WTC11 (cell line): ENCODE measurements around the gene SREBF1. TPM values are rescaled to one million over a fixed set of nuclear protein-coding genes. Genes with fewer than 3 reads are reported as not detected.
A peak's percentile ranks its signal among the peaks of the same experiment; 100 is the strongest.

Experiments used
- ATAC-seq: fragments of 200-7000 bp; cut with Tn5 transposase; 2 replicates; pipeline ENCODE4 v1.10.0; 2021; ENCODE audit warnings: mild to moderate bottlenecking, moderate library complexity
- CTCF ChIA-PET: fragments of 300-600 bp; sonication (Branson Sonifier 250); formaldehyde crosslinking; loops from one replicate; lab custom pipeline; 2021; ENCODE audit warnings: antibody characterized with exemption; lab: Charles Lee
- POLR2A ChIA-PET: fragments of 350-600 bp; sonication (Branson Sonifier 250); formaldehyde crosslinking; loops from one replicate; lab custom pipeline; 2021; ENCODE audit warnings: antibody characterized with exemption; lab: Charles Lee
- DNase-seq: peaks from one replicate; pipeline ENCODE4 v3.0.0; 2021; ENCODE audit warnings: low spot score
- H3K27ac Mint-ChIP-seq: 2 replicates; pipeline ENCODE4 v1.8.0; 2021; ENCODE audit warnings: mixed read lengths
- H3K27me3 Mint-ChIP-seq: 2 replicates; pipeline ENCODE4 v1.8.0; 2021; ENCODE audit warnings: low read depth, mild to moderate bottlenecking, moderate library complexity, mixed read lengths
- H3K36me3 Mint-ChIP-seq: 2 replicates; pipeline ENCODE4 v1.8.0; 2021; ENCODE audit warnings: mixed read lengths
- H3K4me1 Mint-ChIP-seq: 2 replicates; pipeline ENCODE4 v1.8.0; 2022; ENCODE audit warnings: mixed read lengths
- H3K4me3 Mint-ChIP-seq: 2 replicates; pipeline ENCODE4 v1.8.0; 2021; ENCODE audit warnings: mild to moderate bottlenecking, moderate library complexity, mixed read lengths
- H3K9me3 Mint-ChIP-seq: 2 replicates; pipeline ENCODE4 v1.8.0; 2021; ENCODE audit warnings: mixed read lengths
- AR ChIP-seq: fragments of 250-450 bp; sonication (Bioruptor Pico); IDR thresholded peaks from 2 replicates; pipeline ENCODE4 v1.9.0; 2021; ENCODE audit warnings: mild to moderate bottlenecking
- CDX4 ChIP-seq: fragments of 250-450 bp; sonication (Bioruptor Pico); IDR thresholded peaks from 2 replicates; pipeline ENCODE4 v1.9.0; 2021; ENCODE audit warnings: moderate library complexity, mild to moderate bottlenecking, inconsistent platforms, borderline replicate concordance
- CREM ChIP-seq: sonication (generic); formaldehyde crosslinking; IDR thresholded peaks from 2 replicates; pipeline ENCODE4 v1.8.1; 2022; ENCODE audit warnings: mild to moderate bottlenecking, missing genetic modification reagents, moderate library complexity
- FOXP1 ChIP-seq: sonication (generic); formaldehyde crosslinking; IDR thresholded peaks from 2 replicates; pipeline ENCODE4 v1.8.0; 2022; ENCODE audit warnings: missing genetic modification reagents, mild to moderate bottlenecking, moderate library complexity, borderline replicate concordance
- GABPB1 ChIP-seq: sonication (generic); formaldehyde crosslinking; IDR thresholded peaks from 2 replicates; pipeline ENCODE4 v1.8.1; 2023; ENCODE audit warnings: mild to moderate bottlenecking, missing genetic modification reagents
- GRHL2 ChIP-seq: fragments of 250-450 bp; sonication (Bioruptor Pico); IDR thresholded peaks from 2 replicates; pipeline ENCODE4 v1.8.0; 2022; ENCODE audit warnings: mild to moderate bottlenecking, moderate library complexity; ENCODE audit not compliant: insufficient replicate concordance, severe bottlenecking
- JUN ChIP-seq: sonication (generic); formaldehyde crosslinking; IDR thresholded peaks from 2 replicates; pipeline ENCODE4 v1.8.0; 2023; ENCODE audit warnings: mild to moderate bottlenecking, missing genetic modification reagents
- KAT7 ChIP-seq: sonication (generic); formaldehyde crosslinking; IDR thresholded peaks from 2 replicates; pipeline ENCODE4 v1.8.1; 2023; ENCODE audit warnings: missing genetic modification reagents, mild to moderate bottlenecking, borderline replicate concordance
- MAX ChIP-seq: sonication (generic); formaldehyde crosslinking; IDR thresholded peaks from 2 replicates; pipeline ENCODE4 v1.8.0; 2022; ENCODE audit warnings: mild to moderate bottlenecking, missing genetic modification reagents
- MLX ChIP-seq: sonication (generic); formaldehyde crosslinking; IDR thresholded peaks from 2 replicates; pipeline ENCODE4 v1.8.1; 2023; ENCODE audit warnings: mild to moderate bottlenecking, missing genetic modification reagents, moderate library complexity
- MXD4 ChIP-seq: fragments of 250-450 bp; sonication (Bioruptor Pico); IDR thresholded peaks from 2 replicates; pipeline ENCODE4 v1.8.0; 2021; ENCODE audit warnings: mild to moderate bottlenecking, moderate library complexity, borderline replicate concordance
- NFYB ChIP-seq: sonication (generic); formaldehyde crosslinking; conservative IDR thresholded peaks from 2 replicates; pipeline ENCODE4 v1.8.0; 2022; ENCODE audit warnings: low read depth, missing genetic modification reagents
- NR3C1 ChIP-seq: sonication (generic); formaldehyde crosslinking; conservative IDR thresholded peaks from 2 replicates; pipeline ENCODE4 v1.8.1; 2023; ENCODE audit warnings: low read depth, mild to moderate bottlenecking, missing genetic modification reagents
- OVOL2 ChIP-seq: fragments of 250-450 bp; sonication (Bioruptor Pico); IDR thresholded peaks from 2 replicates; pipeline ENCODE4 v1.9.0; 2021; ENCODE audit warnings: mild to moderate bottlenecking, borderline replicate concordance
- RELA ChIP-seq: sonication (generic); formaldehyde crosslinking; IDR thresholded peaks from 2 replicates; pipeline ENCODE4 v1.8.1; 2022; ENCODE audit warnings: missing genetic modification reagents, mild to moderate bottlenecking, borderline replicate concordance
- SMAD4 ChIP-seq: sonication (generic); formaldehyde crosslinking; IDR thresholded peaks from 2 replicates; pipeline ENCODE4 v1.8.0; 2022; ENCODE audit warnings: mild to moderate bottlenecking, missing genetic modification reagents
- SP1 ChIP-seq: sonication (generic); formaldehyde crosslinking; conservative IDR thresholded peaks from 2 replicates; pipeline ENCODE4 v1.8.1; 2022; ENCODE audit warnings: missing genetic modification reagents
- TCF7 ChIP-seq: sonication (generic); formaldehyde crosslinking; IDR thresholded peaks from 2 replicates; pipeline ENCODE4 v1.8.0; 2022; ENCODE audit warnings: mild to moderate bottlenecking, low read depth, missing genetic modification reagents, moderate library complexity
- TEAD1 ChIP-seq: sonication (generic); formaldehyde crosslinking; IDR thresholded peaks from 2 replicates; pipeline ENCODE4 v1.8.0; 2022; ENCODE audit warnings: mild to moderate bottlenecking, missing genetic modification reagents
- TEAD4 ChIP-seq: sonication (generic); formaldehyde crosslinking; IDR thresholded peaks from 2 replicates; pipeline ENCODE4 v1.8.0; 2022; ENCODE audit warnings: mild to moderate bottlenecking, missing genetic modification reagents
- ZMAT4 ChIP-seq: fragments of 250-450 bp; sonication (Bioruptor Pico); IDR thresholded peaks from 2 replicates; pipeline ENCODE4 v1.9.0; 2021; ENCODE audit warnings: mild to moderate bottlenecking
- ZNF138 ChIP-seq: sonication (generic); formaldehyde crosslinking; conservative IDR thresholded peaks from 2 replicates; pipeline ENCODE4 v1.8.1; 2022; ENCODE audit warnings: mild to moderate bottlenecking, moderate library complexity, missing genetic modification reagents
- ZNF317 ChIP-seq: sonication (generic); formaldehyde crosslinking; IDR thresholded peaks from 2 replicates; pipeline ENCODE4 v1.8.1; 2023; ENCODE audit warnings: low read depth, mild to moderate bottlenecking, moderate library complexity, missing genetic modification reagents, borderline replicate concordance
- total RNA-seq: library from RNA; stranded (reverse); gene quantifications from 3 replicates; pipeline ENCODE4 v1.2.3, GENCODE V29; 2021
- TF ChIP-seq, protein P1 (sequence below): sonication (generic); formaldehyde crosslinking; IDR thresholded peaks from 2 replicates; pipeline ENCODE4 v1.8.1; 2023; ENCODE audit warnings: mild to moderate bottlenecking, missing genetic modification reagents
- TF ChIP-seq, protein P2 (sequence below): sonication (generic); formaldehyde crosslinking; IDR thresholded peaks from 2 replicates; pipeline ENCODE4 v1.8.1; 2022; ENCODE audit warnings: low read depth, mild to moderate bottlenecking, moderate library complexity, missing genetic modification reagents, borderline replicate concordance
- TF ChIP-seq, protein P3 (sequence below): sonication (generic); formaldehyde crosslinking; IDR thresholded peaks from 2 replicates; pipeline ENCODE4 v1.8.1; 2022; ENCODE audit warnings: low read depth, missing genetic modification reagents, borderline replicate concordance

SREBF1 gene
- total RNA-seq, 1 experiment from 2014 or later = 93.7 TPM

GRCh38 chr17:17812211-17813054 is 24.4 kb downstream of the SREBF1 start:
- Mint-ChIP-seq H3K27me3 (peaks cover 16% of the 10 kb centered on the region), H3K36me3 (peaks cover 20% of the 10 kb centered on the region), H3K9me3 (no peaks in the 10 kb centered on the region), H3K27ac (peak overlapping the region; percentile 94; the same call in 1 of the 2 replicates), H3K4me1 (peaks cover 22% of the 10 kb centered on the region), H3K4me3 (peak overlapping the region; percentile 33)
- ChIA-PET POLR2A (interaction anchor here (0.7 to 3.6 kb wide), 8 partner anchors 12 to 824 kb away, joined by 3 to 34 read pairs (median 5); partner anchors contain the start of gene SREBF1), CTCF (interaction anchor here (0.5 to 4.7 kb wide), 53 partner anchors 8 to 208 kb away, joined by 3 to 60 read pairs (median 5); partner anchors contain the start of genes DRC3, SREBF1 and TOM1L2)
- peak; percentile 29 for ATAC-seq
- peak; percentile 93 for DNase-seq
- TF ChIP-seq AR (CRISPR knock-in tag) (no peak), MXD4 (CRISPR knock-in tag) (no peak), NR3C1 (CRISPR knock-in tag) (no peak), NFYB (CRISPR knock-in tag) (peak; percentile 26; the same call in 1 of the 2 replicates), OVOL2 (CRISPR knock-in tag) (no peak), MLX (no peak), CDX4 (CRISPR knock-in tag) (no peak), JUN (CRISPR knock-in tag) (no peak), MAX (CRISPR knock-in tag) (peak; percentile 74; the same call in 1 of the 2 replicates), GABPB1 (CRISPR knock-in tag) (no peak), SMAD4 (CRISPR knock-in tag) (no peak), GRHL2 (CRISPR knock-in tag) (no peak), KAT7 (CRISPR knock-in tag) (no peak), ZNF138 (CRISPR knock-in tag) (no peak), TCF7 (CRISPR knock-in tag) (no peak), RELA (CRISPR knock-in tag) (no peak), SP1 (CRISPR knock-in tag) (0 out of 2 replicates have a peak, but pooled peaks have one; percentile 24), ZMAT4 (no peak), TEAD1 (CRISPR knock-in tag) (0 out of 2 replicates have a peak, but pooled peaks have one; percentile 33), FOXP1 (CRISPR knock-in tag) (peak; percentile 71; the same call in 1 of the 2 replicates), CREM (CRISPR knock-in tag) (no peak), TEAD4 (no peak), ZNF317 (no peak)
- TF ChIP-seq, protein P1, sequence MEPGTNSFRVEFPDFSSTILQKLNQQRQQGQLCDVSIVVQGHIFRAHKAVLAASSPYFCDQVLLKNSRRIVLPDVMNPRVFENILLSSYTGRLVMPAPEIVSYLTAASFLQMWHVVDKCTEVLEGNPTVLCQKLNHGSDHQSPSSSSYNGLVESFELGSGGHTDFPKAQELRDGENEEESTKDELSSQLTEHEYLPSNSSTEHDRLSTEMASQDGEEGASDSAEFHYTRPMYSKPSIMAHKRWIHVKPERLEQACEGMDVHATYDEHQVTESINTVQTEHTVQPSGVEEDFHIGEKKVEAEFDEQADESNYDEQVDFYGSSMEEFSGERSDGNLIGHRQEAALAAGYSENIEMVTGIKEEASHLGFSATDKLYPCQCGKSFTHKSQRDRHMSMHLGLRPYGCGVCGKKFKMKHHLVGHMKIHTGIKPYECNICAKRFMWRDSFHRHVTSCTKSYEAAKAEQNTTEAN (CRISPR knock-in tag) = peak; percentile 54; the same call in 1 of the 2 replicates
- TF ChIP-seq, protein P2, sequence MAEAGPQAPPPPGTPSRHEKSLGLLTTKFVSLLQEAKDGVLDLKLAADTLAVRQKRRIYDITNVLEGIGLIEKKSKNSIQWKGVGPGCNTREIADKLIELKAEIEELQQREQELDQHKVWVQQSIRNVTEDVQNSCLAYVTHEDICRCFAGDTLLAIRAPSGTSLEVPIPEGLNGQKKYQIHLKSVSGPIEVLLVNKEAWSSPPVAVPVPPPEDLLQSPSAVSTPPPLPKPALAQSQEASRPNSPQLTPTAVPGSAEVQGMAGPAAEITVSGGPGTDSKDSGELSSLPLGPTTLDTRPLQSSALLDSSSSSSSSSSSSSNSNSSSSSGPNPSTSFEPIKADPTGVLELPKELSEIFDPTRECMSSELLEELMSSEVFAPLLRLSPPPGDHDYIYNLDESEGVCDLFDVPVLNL (CRISPR knock-in tag) = 0 out of 2 replicates have a peak, but pooled peaks have one; percentile 44
- TF ChIP-seq, protein P3, sequence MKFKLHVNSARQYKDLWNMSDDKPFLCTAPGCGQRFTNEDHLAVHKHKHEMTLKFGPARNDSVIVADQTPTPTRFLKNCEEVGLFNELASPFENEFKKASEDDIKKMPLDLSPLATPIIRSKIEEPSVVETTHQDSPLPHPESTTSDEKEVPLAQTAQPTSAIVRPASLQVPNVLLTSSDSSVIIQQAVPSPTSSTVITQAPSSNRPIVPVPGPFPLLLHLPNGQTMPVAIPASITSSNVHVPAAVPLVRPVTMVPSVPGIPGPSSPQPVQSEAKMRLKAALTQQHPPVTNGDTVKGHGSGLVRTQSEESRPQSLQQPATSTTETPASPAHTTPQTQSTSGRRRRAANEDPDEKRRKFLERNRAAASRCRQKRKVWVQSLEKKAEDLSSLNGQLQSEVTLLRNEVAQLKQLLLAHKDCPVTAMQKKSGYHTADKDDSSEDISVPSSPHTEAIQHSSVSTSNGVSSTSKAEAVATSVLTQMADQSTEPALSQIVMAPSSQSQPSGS (CRISPR knock-in tag) = no peak
